Activated T-cell treated with anti-CD3 and anti-CD28 coated beads for 24 hours (primary cell): ENCODE results near the gene TBCK.
"Not testable (repeated sequence)": the region's sequence is repeated elsewhere in the genome, so short reads cannot be mapped to it uniquely, and the experiment has no call there.

ENCODE experiments used
- DNase-seq: peaks from one replicate; pipeline ENCODE4 v3.0.0-alpha.2; 2020; ENCODE audit warnings: low read depth

TBCK gene

DNA sequence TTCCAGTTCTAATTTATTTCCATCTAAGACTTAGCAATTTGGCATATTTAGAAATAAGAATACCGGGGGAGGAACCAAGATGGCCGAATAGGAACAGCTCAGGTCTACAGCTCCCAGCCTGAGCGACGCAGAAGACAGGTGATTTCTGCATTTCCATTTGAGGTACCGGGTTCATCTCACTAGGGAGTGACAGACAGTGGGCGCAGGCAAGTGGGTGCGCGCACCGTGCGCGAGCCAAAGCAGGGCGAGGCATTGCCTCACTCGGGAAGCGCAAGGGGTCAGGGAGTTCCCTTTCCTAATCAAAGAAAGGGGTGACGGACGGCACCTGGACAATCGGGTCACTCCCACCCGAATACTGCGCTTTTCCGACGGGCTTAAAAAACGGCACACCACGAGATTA is 102.7 kb downstream of the TBCK start:
- DNase-seq = not testable (repeated sequence)

- no peak for DNase-seq
These were observed 106.0 kb downstream of the TBCK start for GRCh38 chr4:106210021-106210420.

DNA sequence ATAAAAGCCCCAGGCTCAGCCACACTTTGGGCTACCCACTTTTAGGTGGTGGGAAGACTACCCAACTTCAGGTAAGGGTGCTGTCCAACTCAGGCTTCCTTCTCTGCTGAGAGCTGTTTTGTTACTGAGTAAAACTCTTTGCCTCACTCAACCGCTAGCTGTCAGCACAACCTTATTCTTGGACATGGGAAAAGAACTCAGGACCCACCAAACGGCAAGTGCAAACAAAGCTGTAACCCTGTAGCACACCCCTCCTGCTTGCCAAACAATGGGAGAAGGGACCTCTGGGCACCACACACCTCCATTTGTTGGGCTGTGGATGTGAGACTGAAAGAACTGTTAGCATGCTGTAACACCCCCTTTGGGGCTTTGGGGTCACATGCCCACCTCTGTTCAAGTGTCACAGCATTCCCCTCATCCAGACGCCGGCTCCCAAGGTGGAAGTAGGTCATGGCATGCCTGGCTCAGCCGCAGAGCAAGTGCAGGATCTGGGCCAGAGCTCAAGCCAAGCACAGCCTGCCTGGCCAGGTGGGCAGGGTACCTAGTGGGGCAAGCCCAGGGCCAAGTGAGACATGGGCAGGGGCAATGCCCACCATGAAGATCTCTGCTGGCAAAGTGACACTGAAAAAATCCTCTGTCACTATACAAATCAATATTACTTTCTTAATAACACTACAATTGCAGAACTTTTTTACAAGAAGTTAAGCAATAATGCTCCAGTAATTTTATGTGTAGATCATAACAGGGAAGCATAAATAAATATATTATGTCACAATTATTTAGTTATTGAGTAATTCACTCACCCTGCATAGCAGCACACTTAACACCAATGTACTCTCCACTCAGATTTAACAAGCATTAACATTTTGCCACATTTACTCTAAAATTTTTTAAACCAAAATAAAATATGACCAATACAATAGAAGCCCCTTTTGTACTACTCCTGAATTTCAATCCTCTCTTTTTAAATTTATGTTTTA is 107.2 kb downstream of the TBCK start:
- no peak for DNase-seq

GRCh38 chr4:106201373-106201772 is 114.6 kb downstream of the TBCK start:
- DNase-seq = no peak

DNA sequence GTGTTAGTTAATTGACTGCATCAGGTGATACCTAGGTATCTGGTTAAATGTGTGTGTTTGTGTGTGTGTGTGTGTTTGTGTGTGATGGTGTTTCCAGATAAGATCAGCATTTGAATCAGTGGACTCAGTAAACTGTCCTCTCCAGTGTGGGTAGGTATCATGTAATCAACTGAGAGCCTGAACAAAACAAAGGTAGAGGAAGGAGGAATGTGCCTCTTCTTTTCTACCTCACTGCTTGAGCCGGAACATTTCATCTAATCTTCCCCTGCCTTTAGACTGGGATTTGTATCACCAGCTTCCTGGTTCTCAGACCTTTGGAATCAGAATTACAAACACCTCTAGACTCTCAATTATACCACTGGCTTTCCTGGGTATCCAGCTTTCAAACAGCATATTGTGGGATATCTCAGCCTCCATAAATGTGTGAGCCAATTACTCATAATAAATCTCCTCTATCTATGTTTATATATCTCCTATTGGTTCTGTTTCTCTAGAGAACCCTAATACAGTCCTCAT is 120.5 kb downstream of the TBCK start:
- no peak for DNase-seq

GRCh38 chr4:106194801-106195200 is 121.2 kb downstream of the TBCK start:
- DNase-seq = no peak

DNA sequence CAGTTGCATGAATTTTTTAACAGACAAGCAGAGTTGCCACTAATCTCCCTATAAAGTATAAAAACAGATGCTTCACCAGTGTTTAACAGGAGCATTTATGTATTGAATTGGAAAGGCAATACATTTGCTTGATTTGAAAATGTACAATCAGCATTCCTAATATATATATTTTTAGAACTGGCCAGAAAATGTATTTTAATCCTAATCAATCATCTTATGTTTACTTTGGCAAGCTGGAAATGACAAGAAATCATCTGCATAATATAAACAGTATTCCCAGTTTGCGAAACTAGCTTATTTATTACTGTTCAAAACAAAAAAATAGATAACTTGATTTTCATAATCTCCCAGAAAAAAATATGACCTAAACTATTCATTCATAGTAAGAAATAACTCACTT is 123.9 kb downstream of the TBCK start:
- DNase-seq = no peak

DNA sequence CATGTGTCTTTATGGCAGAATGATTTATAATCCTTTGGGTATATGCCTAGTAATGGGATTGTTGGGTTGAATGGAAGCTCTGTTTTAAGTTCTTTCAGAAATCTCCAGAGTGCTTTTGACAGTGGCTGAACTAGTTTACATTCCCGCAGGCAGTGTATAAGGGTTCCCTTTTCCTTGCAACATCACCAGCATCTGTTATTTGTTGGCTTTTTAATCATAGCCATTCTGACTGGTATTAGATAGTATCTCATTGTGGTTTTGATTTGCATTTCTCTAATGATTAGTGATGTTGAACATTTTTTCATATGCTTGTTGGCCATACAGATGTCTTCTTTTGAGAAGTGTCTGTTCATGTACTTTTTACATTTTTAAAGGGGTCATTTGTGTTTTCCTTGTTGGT is 129.8 kb downstream of the TBCK start:
- no peak for DNase-seq

DNA sequence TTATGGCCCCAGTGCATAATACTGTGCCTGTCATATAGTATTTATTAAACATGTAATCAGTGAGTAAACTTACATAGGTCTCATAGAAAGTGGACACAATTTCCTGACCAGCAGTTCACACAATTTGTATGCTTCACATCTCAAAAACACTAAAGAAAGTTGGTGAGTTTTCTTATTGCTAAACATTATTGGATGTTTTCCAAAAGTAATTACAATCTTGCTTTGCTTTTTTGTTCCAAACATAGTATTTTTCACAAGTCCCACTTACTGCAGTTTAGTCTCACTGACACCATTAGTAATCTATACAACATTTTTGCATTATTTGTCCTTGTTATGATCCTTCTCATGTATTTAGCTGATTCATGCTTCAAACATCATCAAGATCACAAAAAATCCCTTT is 132.5 kb downstream of the TBCK start:
- DNase-seq = no peak

- no peak for DNase-seq
These were observed 143.1 kb downstream of the TBCK start for GRCh38 chr4:106172861-106173260.

GRCh38 chr4:106165351-106166010 is 150.5 kb downstream of the TBCK start:
- DNase-seq = no peak

DNA sequence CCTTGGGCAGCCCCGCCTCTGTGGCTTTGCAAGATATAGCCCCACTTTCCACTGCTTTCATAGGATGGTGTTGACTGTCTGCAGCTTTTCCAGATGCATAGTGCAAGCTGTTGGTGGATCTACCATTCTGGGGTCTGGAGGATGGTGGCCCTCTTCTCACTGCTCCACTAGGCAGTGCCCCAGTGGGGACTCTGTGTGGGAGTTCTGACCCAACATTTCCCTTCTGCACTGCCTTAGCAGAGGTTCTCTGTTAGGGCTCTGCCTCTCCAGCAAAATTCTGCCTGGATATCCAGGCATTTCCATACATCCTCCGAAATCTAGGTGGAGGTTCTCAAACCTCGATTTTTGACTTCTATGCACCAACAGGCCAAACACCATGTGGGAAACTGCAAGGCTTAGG is 153.7 kb downstream of the TBCK start:
- no peak for DNase-seq

DNA sequence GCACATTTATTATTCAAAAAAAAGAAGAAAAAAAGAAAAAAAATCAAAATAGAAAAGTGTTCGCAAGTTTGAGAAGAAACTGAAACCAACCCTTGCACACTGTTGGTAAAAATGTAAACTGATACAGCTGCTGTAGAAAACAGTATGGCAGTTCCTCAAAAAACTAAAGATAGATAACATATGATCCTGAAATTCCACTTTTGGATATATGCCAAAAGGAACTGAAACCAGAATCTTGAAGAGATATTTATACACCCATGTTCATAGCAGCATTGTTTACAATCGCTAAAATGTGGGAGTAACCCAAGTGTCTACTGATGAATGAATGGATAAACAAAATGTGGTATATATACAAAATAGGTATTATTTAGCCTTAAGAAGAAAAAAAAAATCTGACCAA is 155.4 kb downstream of the TBCK start:
- no peak for DNase-seq

DNA sequence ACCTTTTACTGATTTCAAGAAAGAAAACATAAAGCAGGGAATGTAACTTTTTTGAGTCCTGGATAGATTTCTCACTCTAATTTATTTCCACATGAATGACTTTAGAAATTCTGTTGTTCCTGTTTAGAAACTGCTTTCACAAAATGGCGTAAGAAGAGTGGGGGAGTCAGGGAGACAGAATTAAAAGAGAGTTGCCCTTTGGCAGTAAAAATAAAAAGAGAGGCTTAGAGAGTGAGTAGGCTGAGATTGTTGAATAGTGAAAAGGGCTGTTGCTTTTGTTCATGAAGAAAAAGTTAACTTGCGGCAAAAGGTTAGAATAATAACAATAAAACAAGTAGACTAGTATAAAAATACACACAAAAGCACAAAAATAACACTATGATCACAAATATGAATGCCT is 166.1 kb downstream of the TBCK start:
- no peak for DNase-seq

DNA sequence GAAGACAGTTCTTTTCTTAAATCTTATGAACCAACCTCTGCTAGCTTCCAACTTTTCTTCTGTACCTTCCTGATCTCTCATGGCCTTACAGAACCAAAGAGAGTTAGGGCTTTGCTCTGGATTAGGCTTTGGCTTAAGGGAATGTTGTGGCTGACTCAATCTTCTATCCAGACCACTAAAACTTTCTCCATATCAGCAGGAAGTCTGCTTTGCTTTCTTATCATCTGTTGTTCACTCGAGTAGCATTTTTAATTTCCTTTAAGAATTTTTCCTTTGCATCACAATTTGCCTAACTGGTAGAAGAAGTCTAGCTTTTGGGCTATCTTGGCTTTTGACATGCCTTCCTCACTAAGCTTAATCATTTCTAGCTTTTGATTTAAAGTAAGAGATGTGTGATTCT is 167.0 kb downstream of the TBCK start:
- no peak for DNase-seq

GRCh38 chr4:106142616-106143127 is 173.3 kb downstream of the TBCK start:
- no peak for DNase-seq

DNA sequence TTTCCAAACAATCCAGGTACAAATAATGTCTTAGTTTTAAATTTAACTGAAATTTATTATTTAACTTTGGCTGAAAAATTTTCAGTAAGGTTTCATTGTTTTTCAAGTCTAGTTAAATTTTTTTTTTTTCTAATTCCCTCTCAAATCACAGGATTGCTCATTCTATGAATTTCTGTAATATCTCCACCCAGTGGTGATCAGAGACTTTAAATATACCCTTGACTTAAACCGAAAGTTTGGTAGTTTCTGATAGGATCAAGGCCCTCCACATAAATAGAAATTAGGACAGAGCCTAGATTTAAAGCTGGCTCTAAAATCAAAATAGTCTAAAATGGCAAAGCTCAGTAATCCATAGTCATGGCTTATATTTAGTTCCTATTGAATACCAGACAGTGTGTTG is 175.4 kb downstream of the TBCK start:
- DNase-seq = no peak

- DNase-seq = no peak
These were observed 179.2 kb downstream of the TBCK start for GRCh38 chr4:106136777-106137331.

DNA sequence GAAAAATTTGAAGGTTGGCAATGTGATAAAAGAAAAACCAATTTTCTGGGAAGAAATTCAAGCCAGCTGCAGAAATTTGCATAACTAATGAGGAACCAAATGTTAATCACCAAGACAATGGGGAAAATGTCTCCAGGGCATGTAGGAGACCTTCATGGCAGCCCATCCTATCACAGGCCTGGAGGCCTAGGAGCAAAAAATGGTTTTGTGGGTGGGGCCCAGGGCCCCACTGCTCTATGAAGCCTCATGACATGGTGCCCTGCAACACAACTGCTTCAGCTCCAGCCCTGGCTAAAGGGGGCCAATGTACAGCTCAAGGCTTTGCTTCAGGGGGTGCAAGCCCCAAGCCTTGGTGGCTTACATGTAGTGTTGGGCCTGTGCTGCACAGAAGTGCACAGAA is 184.0 kb downstream of the TBCK start:
- DNase-seq = no peak

DNA sequence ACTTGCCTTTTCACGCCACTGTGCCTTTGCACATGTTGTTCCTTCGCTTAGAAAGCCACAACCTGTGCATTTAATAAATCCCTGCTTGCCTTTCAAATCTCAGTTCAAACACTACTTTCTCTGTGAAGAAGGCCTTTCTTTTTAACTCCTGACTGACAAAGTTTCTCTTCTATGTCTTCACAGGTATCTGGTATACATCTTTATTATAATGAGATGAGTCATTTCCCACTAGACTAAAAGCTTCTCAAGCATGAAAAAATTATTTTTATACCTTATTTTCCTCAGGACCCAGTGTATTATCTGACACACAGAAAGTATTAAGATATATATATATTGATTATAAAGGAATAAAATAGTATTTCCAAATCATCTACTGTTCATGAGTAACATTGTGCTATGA is 189.9 kb downstream of the TBCK start:
- no peak for DNase-seq

GRCh38 chr4:106119949-106120555 is 196.0 kb downstream of the TBCK start:
- not testable (repeated sequence) for DNase-seq

DNA sequence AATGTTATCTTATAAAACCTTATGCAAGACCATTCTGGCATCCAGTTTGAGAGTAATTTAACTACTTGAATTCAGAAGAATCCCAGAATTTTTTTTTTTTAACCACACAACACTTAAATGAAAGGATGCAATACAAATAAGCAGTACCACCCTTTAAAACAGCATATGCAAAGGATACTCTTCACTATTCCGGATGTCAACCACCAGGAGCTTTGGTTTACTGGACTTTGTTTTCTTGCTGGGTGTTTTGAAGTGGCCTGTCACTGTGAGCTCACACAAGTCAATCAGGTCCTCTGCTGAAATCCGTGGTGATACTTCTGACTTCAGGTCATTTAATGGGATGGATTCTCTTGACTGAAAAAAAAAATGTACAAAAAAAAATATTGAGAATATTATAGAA is 200.0 kb downstream of the TBCK start:
- no peak for DNase-seq
